Measurements from ENCODE around the gene AUTS2. TPM values are rescaled to one million over a fixed set of nuclear protein-coding genes. Genes with fewer than 3 reads are reported as not detected.

AUTS2 gene
- total and polyA plus RNA-seq, 2 experiments from 2014 or later, result 32.0 to 91.0 TPM

- TF ChIP-seq CTCF (conservative IDR thresholded peaks at IDR 0.05; ENCODE audit: low read depth in 2 of 2), result no peak
- TF ChIP-seq POLR2AphosphoS5 (IDR thresholded peaks at IDR 0.05; ENCODE audit: low read depth), result no peak
- TF ChIP-seq CREB1 (CRISPR knock-in tag; IDR thresholded peaks at IDR 0.05; ENCODE audit: low read depth), result no peak
- TF ChIP-seq, protein P1, sequence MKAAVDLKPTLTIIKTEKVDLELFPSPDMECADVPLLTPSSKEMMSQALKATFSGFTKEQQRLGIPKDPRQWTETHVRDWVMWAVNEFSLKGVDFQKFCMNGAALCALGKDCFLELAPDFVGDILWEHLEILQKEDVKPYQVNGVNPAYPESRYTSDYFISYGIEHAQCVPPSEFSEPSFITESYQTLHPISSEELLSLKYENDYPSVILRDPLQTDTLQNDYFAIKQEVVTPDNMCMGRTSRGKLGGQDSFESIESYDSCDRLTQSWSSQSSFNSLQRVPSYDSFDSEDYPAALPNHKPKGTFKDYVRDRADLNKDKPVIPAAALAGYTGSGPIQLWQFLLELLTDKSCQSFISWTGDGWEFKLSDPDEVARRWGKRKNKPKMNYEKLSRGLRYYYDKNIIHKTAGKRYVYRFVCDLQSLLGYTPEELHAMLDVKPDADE (IDR thresholded peaks at IDR 0.05), result no peak
- no peak for TF ChIP-seq ZNF114 (CRISPR knock-in tag; IDR thresholded peaks at IDR 0.05)
- TF ChIP-seq, protein P2, sequence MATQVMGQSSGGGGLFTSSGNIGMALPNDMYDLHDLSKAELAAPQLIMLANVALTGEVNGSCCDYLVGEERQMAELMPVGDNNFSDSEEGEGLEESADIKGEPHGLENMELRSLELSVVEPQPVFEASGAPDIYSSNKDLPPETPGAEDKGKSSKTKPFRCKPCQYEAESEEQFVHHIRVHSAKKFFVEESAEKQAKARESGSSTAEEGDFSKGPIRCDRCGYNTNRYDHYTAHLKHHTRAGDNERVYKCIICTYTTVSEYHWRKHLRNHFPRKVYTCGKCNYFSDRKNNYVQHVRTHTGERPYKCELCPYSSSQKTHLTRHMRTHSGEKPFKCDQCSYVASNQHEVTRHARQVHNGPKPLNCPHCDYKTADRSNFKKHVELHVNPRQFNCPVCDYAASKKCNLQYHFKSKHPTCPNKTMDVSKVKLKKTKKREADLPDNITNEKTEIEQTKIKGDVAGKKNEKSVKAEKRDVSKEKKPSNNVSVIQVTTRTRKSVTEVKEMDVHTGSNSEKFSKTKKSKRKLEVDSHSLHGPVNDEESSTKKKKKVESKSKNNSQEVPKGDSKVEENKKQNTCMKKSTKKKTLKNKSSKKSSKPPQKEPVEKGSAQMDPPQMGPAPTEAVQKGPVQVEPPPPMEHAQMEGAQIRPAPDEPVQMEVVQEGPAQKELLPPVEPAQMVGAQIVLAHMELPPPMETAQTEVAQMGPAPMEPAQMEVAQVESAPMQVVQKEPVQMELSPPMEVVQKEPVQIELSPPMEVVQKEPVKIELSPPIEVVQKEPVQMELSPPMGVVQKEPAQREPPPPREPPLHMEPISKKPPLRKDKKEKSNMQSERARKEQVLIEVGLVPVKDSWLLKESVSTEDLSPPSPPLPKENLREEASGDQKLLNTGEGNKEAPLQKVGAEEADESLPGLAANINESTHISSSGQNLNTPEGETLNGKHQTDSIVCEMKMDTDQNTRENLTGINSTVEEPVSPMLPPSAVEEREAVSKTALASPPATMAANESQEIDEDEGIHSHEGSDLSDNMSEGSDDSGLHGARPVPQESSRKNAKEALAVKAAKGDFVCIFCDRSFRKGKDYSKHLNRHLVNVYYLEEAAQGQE (IDR thresholded peaks at IDR 0.05; ENCODE audit: unreplicated experiment), result no peak
- TF ChIP-seq ZNF331 (CRISPR knock-in tag; IDR thresholded peaks at IDR 0.05; ENCODE audit: low read depth), result no peak
- no peak for TF ChIP-seq JUNB (IDR thresholded peaks at IDR 0.05; ENCODE audit: unreplicated experiment)
- TF ChIP-seq EZH2 (IDR thresholded peaks at IDR 0.05; ENCODE audit: low read depth, unreplicated experiment), result no peak
- TF ChIP-seq NANOG (IDR thresholded peaks at IDR 0.05; ENCODE audit: borderline replicate concordance), result no peak
These were observed 1029.2 kb downstream of the AUTS2 start (continued) for GRCh38 chr7:70627461-70627860.

- Histone ChIP-seq H2AFZ (no peak overlapping the region), H3K4me2 (no peak overlapping the region), H3K4me3 (no peak overlapping the region), H4K20me1 (replicated peaks; ENCODE audit: insufficient read depth) (no peaks in the 10 kb centered on the region), H3K9me2 (ENCODE audit: insufficient read depth) (no peaks in the 10 kb centered on the region), H3F3A (replicated peaks; ENCODE audit: low read depth) (no peaks in the 10 kb centered on the region), H3K27ac (ENCODE audit: low read depth) (no peak overlapping the region), H3K27me3 (ENCODE audit: insufficient read depth) (no peaks in the 10 kb centered on the region), H3K4me1 (ENCODE audit: insufficient read depth) (peaks cover 20% of the 10 kb centered on the region), H3K36me3 (ENCODE audit: insufficient read depth) (no peaks in the 10 kb centered on the region), H3K79me2 (replicated peaks; ENCODE audit: insufficient read depth) (no peaks in the 10 kb centered on the region)
- H3K4me1 Mint-ChIP-seq, result peaks cover 37% of the 10 kb centered on the region
- ATAC-seq, result peak; percentile 16; the same call in 1 of the 3 replicates
- H3K9me3 Mint-ChIP-seq, result no peaks in the 10 kb centered on the region
- peaks cover 16% of the 10 kb centered on the region for H3K27me3 Mint-ChIP-seq (ENCODE audit: insufficient read depth, low read depth, poor library complexity)
- no peak for DNase-seq (ENCODE audit: low spot score)
- 0 out of 3 replicates have a peak, but pooled peaks cover 2% of the 10 kb centered on the region for H3K36me3 Mint-ChIP-seq (ENCODE audit: low read depth)
- no peak overlapping the region for H3K27ac Mint-ChIP-seq
- H3K4me3 Mint-ChIP-seq, result no peak overlapping the region
- no peak for TF ChIP-seq ZNF331 (CRISPR knock-in tag; IDR thresholded peaks at IDR 0.05; ENCODE audit: low read depth)
- no peak for TF ChIP-seq CTCF (conservative IDR thresholded peaks at IDR 0.05; ENCODE audit: low read depth in 2 of 2)
- TF ChIP-seq EZH2 (IDR thresholded peaks at IDR 0.05; ENCODE audit: low read depth, unreplicated experiment), result no peak
- TF ChIP-seq JUNB (IDR thresholded peaks at IDR 0.05; ENCODE audit: unreplicated experiment), result no peak
- no peak for TF ChIP-seq STAT1 (IDR thresholded peaks at IDR 0.05; ENCODE audit: unreplicated experiment)
- no peak for TF ChIP-seq ZNF114 (CRISPR knock-in tag; IDR thresholded peaks at IDR 0.05)
- no peak for TF ChIP-seq POLR2AphosphoS5 (IDR thresholded peaks at IDR 0.05; ENCODE audit: low read depth)
- no peak for TF ChIP-seq CREB1 (CRISPR knock-in tag; IDR thresholded peaks at IDR 0.05; ENCODE audit: low read depth)
These were observed 1032.2 kb downstream of the AUTS2 start for GRCh38 chr7:70630440-70630817.

Data from GM23338 (cell line).